ENCODE data around the gene PAK6.

PAK6 gene

GRCh38 chr15:40278026-40278425 lies 39.2 kb downstream of the PAK6 start:
- DNase-seq: no peak

- DNase-seq: peak; percentile 28 to 61 (median 56)
These were observed 40.7 kb downstream of the PAK6 start for GRCh38 chr15:40279437-40280141.

GRCh38 chr15:40280260-40281056 lies 41.6 kb downstream of the PAK6 start:
- no peak for DNase-seq

GRCh38 chr15:40281057-40281800 lies 42.4 kb downstream of the PAK6 start:
- DNase-seq: no peak

- no peak for DNase-seq
These were observed 42.9 kb downstream of the PAK6 start for GRCh38 chr15:40281801-40282146.

GRCh38 chr15:40282147-40282868 lies 43.4 kb downstream of the PAK6 start:
- DNase-seq: peak; percentile 14 to 65 (median 34)

- DNase-seq: peak in 4 of 5 experiments; percentile 13 to 51 (median 20)
These were observed 44.2 kb downstream of the PAK6 start, which contains the start of gene ANKRD63 for GRCh38 chr15:40282869-40283614. TSS of gene ANKRD63 (minus strand) at chr15:40283064. CDS start at chr15:40282586, 478 bp downstream.

- DNase-seq: no peak
These were observed 44.9 kb downstream of the PAK6 start for GRCh38 chr15:40283615-40284300.

GRCh38 chr15:40285151-40285550 lies 46.3 kb downstream of the PAK6 start:
- no peak for DNase-seq

- DNase-seq: no peak
These were observed 46.7 kb downstream of the PAK6 start for GRCh38 chr15:40285554-40286011.

- DNase-seq: no peak
These were observed 47.2 kb downstream of the PAK6 start for GRCh38 chr15:40286061-40286532.

GRCh38 chr15:40286794-40287193 lies 47.9 kb downstream of the PAK6 start:
- DNase-seq: no peak

GRCh38 chr15:40287505-40287904 lies 48.6 kb downstream of the PAK6 start:
- DNase-seq: no peak

GRCh38 chr15:40287968-40288367 lies 49.1 kb downstream of the PAK6 start:
- no peak for DNase-seq

GRCh38 chr15:40289140-40289775 lies 50.4 kb downstream of the PAK6 start:
- no peak for DNase-seq

- no peak for DNase-seq
These were observed 51.7 kb downstream of the PAK6 start for GRCh38 chr15:40290545-40290917.

GRCh38 chr15:40290918-40291574 lies 52.2 kb downstream of the PAK6 start:
- DNase-seq: no peak

- DNase-seq: no peak
These were observed 53.4 kb downstream of the PAK6 start for GRCh38 chr15:40292246-40292645.

GRCh38 chr15:40293006-40293405 lies 54.1 kb downstream of the PAK6 start:
- no peak for DNase-seq
